Fibroblast of pulmonary artery (primary cell): Measurements from ENCODE around the gene STAB2.

Source experiments
- DNase-seq: peaks from one replicate; pipeline ENCODE4 v3.0.0-alpha.2; 2010; ENCODE audit warnings: low read depth
- H3K4me3 ChIP-seq: replicated peaks from 2 replicates; pipeline ENCODE4 v1.5.1; 2011; ENCODE audit warnings: low read depth, mild to moderate bottlenecking, control low read depth, low read length, moderate library complexity
- TF ChIP-seq, protein P1 (sequence below): IDR thresholded peaks from 2 replicates; pipeline ENCODE4 v1.5.1; 2011; ENCODE audit warnings: mild to moderate bottlenecking, control low read depth, low read length, inconsistent platforms; ENCODE audit errors: missing control alignments

Gene STAB2, protein sequence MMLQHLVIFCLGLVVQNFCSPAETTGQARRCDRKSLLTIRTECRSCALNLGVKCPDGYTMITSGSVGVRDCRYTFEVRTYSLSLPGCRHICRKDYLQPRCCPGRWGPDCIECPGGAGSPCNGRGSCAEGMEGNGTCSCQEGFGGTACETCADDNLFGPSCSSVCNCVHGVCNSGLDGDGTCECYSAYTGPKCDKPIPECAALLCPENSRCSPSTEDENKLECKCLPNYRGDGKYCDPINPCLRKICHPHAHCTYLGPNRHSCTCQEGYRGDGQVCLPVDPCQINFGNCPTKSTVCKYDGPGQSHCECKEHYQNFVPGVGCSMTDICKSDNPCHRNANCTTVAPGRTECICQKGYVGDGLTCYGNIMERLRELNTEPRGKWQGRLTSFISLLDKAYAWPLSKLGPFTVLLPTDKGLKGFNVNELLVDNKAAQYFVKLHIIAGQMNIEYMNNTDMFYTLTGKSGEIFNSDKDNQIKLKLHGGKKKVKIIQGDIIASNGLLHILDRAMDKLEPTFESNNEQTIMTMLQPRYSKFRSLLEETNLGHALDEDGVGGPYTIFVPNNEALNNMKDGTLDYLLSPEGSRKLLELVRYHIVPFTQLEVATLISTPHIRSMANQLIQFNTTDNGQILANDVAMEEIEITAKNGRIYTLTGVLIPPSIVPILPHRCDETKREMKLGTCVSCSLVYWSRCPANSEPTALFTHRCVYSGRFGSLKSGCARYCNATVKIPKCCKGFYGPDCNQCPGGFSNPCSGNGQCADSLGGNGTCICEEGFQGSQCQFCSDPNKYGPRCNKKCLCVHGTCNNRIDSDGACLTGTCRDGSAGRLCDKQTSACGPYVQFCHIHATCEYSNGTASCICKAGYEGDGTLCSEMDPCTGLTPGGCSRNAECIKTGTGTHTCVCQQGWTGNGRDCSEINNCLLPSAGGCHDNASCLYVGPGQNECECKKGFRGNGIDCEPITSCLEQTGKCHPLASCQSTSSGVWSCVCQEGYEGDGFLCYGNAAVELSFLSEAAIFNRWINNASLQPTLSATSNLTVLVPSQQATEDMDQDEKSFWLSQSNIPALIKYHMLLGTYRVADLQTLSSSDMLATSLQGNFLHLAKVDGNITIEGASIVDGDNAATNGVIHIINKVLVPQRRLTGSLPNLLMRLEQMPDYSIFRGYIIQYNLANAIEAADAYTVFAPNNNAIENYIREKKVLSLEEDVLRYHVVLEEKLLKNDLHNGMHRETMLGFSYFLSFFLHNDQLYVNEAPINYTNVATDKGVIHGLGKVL (N-terminal part only)

DNA sequence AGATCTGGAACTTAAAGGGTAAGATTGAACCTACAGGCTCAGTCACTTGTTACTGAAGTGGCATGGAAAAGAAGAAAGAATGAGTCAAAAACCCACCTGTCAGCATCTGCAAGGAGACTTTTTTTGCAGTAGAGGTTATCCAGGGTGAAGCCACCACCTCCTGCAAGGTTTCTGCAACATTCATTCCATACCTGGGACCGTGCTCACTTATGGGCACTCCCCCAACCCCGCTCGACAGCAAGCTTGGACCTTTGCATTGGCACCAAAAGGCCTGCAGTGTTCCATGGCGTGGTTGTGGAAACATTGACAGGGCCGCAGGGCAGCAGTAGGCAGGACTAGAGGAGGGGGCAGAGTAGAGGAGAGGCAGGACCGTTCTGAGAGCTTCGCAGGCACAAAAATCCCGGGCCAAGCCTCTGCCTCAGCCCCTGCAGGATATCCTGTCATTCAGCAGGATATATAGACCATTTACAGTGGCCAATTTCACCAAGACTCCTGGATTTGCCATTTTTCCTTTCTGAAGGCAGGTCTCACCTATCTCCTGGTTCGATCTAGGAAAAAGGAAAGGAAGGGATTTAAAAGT lies at the start of gene STAB2:
STAB2 (plus strand) TSS at position 483 of the 580 bp plus-strand sequence. CDS start 204 bp downstream, outside the sequence.
- no peak for DNase-seq
- no peak within 1 kb of the TSS for H3K4me3 ChIP-seq
- TF ChIP-seq, protein P1, sequence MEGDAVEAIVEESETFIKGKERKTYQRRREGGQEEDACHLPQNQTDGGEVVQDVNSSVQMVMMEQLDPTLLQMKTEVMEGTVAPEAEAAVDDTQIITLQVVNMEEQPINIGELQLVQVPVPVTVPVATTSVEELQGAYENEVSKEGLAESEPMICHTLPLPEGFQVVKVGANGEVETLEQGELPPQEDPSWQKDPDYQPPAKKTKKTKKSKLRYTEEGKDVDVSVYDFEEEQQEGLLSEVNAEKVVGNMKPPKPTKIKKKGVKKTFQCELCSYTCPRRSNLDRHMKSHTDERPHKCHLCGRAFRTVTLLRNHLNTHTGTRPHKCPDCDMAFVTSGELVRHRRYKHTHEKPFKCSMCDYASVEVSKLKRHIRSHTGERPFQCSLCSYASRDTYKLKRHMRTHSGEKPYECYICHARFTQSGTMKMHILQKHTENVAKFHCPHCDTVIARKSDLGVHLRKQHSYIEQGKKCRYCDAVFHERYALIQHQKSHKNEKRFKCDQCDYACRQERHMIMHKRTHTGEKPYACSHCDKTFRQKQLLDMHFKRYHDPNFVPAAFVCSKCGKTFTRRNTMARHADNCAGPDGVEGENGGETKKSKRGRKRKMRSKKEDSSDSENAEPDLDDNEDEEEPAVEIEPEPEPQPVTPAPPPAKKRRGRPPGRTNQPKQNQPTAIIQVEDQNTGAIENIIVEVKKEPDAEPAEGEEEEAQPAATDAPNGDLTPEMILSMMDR, result no peak

DNA sequence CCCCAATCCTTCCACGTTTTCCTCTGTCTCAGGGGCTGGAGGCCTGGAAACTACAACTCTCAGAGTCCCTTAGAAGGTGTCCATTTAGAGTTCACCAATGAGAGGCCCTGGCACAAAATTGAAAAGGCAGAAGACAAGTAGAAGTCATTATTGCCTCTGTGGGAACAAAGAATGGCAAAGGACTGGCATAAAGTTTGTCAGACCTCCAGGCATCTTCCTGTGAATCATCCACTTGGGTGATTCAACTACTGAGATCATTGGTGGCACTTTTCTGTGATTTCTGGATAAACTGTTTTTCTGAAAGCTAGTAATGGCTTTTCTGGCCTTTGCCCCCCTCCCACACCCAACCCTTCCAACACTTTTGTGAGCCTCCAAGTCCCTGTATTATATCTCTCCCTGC lies 48.7 kb upstream of the STAB2 start:
- no peak for DNase-seq
- TF ChIP-seq, protein P1, result no peak
- H3K4me3 ChIP-seq, result no peak overlapping the region

DNA sequence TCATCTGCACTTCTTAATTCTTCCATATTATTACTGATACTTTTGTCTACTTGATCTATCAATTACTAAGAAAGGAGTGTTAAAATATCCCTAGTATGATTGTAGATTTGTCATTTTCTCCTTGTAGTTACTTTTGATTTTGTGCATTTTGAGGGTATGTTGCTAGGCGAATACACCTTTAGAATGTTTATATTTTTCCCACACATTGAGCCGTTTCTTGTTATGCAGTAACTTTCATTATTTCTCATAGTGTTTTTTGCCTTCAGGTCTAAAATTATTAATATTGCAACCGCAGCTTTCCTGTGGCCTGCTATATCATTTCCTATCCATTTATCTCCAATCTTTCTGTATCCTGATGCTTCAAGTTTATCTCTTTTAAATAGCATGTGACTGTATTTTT lies 46.8 kb upstream of the STAB2 start:
- TF ChIP-seq, protein P1, result no peak
- no peak overlapping the region for H3K4me3 ChIP-seq
- no peak for DNase-seq

DNA sequence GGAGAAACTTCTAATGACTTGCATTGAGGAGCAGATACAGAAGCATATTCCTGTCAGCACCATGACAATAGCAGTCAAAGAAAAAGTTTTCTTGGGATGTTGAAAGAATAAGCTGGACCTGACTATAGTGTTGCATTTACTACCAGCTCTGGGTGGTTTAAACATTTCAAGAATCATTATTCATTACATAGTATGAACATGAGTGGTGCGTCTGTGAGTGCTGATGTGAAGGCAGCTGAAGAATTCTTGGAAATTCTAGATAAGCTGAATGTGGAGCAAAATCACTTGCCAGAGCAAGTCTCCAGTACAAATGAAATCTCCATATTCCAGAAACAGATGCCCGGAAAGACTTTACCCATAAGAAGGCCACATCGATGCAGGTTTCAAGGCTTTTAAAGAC lies 45.0 kb upstream of the STAB2 start:
- DNase-seq, result no peak
- H3K4me3 ChIP-seq, result no peak overlapping the region
- TF ChIP-seq, protein P1, result no peak

DNA sequence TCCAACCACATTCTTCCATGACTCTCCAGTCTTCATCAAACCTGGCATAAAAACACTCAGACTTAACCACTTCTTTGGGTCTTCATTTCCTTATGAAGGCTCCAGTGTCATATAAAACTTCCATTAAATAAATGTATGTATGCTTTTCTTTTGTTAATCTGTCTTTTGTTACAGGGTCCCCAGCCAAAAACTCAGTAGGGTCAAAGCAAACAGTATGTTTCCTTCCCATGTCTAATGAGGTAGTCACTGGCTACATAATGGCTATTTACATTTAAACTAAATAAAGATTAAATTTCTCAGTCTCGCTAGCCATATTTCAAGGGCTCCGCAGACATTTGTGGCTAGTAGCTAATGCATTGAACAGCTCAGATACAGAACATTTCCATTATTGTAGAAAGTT lies 40.1 kb upstream of the STAB2 start:
- TF ChIP-seq, protein P1, result no peak
- H3K4me3 ChIP-seq, result no peak overlapping the region
- no peak for DNase-seq

DNA sequence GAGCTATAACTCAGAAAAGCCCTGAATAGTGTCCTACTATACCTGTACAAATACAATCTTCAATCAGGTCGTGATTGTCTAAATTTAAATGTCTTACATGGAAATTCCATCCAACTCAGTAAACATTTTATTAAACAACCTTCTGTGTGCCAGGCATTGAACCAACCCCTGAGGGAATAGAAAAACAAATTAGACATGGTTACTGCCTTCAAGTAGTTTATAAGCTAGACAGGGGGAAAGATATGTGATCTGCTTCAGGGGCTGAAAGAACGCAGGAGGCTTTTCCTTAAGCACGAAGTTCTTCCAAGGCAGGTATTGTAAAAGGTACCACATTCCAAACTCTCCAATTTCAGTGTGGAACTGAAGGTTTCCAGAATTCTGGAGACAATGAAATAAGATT lies 39.7 kb upstream of the STAB2 start:
- no peak overlapping the region for H3K4me3 ChIP-seq
- DNase-seq, result no peak
- TF ChIP-seq, protein P1, result no peak
